ENCODE data around the gene SPACA4.

The SPACA4 gene

DNA sequence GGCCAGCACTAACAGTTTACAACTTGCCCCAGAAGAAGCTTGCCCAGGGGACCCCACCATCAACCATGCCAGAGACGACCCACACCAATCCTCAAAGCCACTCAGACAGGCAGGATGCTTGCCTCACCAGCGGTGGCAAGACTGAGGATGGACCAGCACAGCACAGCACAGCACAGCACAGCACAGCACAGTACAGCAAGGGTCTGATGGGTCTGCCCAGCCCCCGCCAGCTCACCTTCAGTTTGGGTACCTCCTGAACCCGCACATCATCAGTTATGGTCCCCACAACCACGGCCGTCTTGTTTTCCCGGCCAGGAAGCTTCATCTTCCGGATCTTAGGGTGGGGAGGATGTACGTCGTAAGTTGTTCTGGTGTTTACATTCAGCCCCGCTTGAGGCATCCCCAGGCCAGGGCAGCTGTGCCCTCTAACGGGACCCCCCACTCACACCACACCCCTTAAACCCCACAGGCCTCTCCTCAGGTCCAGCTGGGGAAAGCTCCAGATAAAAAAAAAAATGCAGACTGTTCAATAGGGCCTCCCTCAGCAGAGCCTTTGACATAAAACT is 10.0 kb downstream of the SPACA4 start:
- Mint-ChIP-seq H3K4me3 (peak overlapping the region; percentile 93), H3K4me1 (peaks cover 45% of the 10 kb centered on the region), H3K36me3 (ENCODE audit: insufficient read depth) (peaks cover 30% of the 10 kb centered on the region), H3K27me3 (no peaks in the 10 kb centered on the region), H3K27ac (ENCODE audit: low read depth) (peak overlapping the region; percentile 88), H3K9me3 (no peaks in the 10 kb centered on the region)
- no peak for ATAC-seq (replicated peaks; ENCODE audit: extremely low read depth, poor library complexity, severe bottlenecking)
- no peak for DNase-seq (ENCODE audit: low spot score in 2 of 2)

DNA sequence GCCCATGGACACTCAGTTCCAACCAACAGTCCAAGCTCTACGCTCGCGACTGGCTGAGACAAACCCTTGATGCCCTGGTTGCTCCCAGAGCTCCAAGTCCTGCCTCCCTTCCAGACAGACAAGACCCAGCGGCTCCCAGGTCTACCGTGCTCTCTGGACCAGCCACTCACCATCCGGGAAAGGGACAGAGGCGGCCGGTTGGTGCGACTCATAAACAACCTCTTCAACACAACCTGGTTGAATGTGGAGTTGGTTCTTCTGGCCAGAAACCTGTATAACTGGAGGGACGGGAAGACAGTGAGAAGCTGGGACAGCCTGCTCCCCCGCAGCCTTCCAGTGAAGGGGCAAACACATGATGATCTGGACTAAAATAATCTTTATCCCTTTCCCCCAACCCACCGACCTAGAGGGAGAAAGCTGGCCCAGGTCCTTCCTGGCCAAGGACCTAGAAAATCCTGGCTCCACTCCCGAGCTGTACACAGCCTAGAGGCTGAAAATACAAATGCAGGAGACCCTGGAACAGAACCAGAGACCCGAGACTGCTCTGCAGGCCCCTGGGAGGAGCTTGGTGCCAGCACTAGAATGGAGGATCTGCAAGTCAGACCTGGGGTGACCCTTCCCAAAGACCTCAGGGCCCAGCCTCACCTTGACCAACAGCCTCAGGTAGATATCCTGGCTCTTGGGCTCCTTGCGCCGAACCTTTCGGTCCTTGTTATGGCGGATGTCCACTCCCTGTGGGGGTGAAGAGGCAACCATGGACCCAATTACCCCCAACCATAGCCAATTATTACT is 10.8 kb downstream of the SPACA4 start:
- no peaks in the 10 kb centered on the region for H3K27me3 Mint-ChIP-seq
- DNase-seq (ENCODE audit: low spot score in 2 of 2) (no peak), ATAC-seq (replicated peaks; ENCODE audit: extremely low read depth, poor library complexity, severe bottlenecking) (no peak)
- peaks cover 45% of the 10 kb centered on the region for H3K4me1 Mint-ChIP-seq
- H3K4me3 Mint-ChIP-seq = peak overlapping the region; percentile 93
- H3K9me3 Mint-ChIP-seq = no peaks in the 10 kb centered on the region
- H3K36me3 Mint-ChIP-seq (ENCODE audit: insufficient read depth) = peaks cover 31% of the 10 kb centered on the region
- peak overlapping the region; percentile 88 for H3K27ac Mint-ChIP-seq (ENCODE audit: low read depth)

GRCh38 chr19:48618278-48618915 is 11.9 kb downstream of the SPACA4 start:
- DNase-seq (ENCODE audit: low spot score in 2 of 2) (no peak), ATAC-seq (replicated peaks; ENCODE audit: extremely low read depth, poor library complexity, severe bottlenecking) (no peak)
- no peaks in the 10 kb centered on the region for H3K27me3 Mint-ChIP-seq
- H3K36me3 Mint-ChIP-seq (ENCODE audit: insufficient read depth) = peaks cover 34% of the 10 kb centered on the region
- peaks cover 48% of the 10 kb centered on the region for H3K4me1 Mint-ChIP-seq
- H3K4me3 Mint-ChIP-seq = peak overlapping the region; percentile 93
- peak overlapping the region; percentile 95 for H3K27ac Mint-ChIP-seq (ENCODE audit: low read depth)
- H3K9me3 Mint-ChIP-seq = no peaks in the 10 kb centered on the region

DNA sequence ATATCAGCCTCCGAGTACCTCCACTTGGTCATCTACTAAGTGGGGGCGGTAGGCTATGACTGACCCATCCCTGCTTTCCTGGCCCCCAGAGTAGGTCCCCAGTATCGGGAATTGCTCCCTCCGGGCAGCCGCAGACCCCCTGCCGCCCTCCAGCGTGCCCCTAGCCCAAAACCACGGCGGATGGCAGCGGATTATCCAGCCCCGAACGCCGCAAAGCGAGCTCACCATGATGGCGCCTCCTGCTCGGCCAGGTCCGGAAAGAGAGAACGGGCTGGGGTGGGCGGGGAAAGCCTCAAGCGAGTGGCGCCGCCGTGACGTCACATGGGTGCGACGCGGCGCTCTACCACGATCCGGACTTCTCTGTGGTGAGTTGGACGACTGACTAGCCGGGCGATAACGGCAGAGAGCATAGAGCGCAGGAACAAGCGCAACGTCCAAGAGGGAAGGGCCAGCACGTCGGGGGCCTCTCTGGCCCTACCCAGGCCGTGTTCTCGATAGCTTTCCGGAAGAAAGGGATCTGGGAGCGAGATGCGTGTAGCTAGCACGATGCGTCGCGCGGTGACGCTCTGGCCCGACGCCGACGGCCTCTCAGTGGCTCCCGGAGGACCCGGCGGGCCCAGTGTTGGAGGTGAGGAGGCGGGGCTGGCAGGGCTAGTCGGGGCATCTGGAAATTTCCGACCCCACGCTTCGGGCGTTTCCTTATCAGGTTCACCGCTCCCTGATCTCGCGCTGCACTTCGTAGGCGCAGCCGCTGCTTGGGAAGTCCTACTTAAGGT is 12.6 kb downstream of the SPACA4 start, which contains the start of the genes RPL18 and SPHK2:
TSS of gene RPL18 (minus strand) at position 263 of the 776 bp plus-strand sequence. CDS start at position 228, 35 bp downstream.
TSS of gene SPHK2 (plus strand) at position 591 of the 776 bp plus-strand sequence. CDS start 1,009 bp downstream, outside the sequence.
- Mint-ChIP-seq H3K4me3 (peak within 1 kb of the TSS; percentile 93), H3K36me3 (ENCODE audit: insufficient read depth) (peaks cover 33% of the 10 kb centered on the region), H3K27ac (ENCODE audit: low read depth) (peak within 1 kb of the TSS; percentile 95), H3K9me3 (no peaks in the 10 kb centered on the region), H3K4me1 (peaks cover 50% of the 10 kb centered on the region), H3K27me3 (no peaks in the 10 kb centered on the region)
- peak; percentile 88 to 94 for DNase-seq (ENCODE audit: low spot score in 2 of 2)
- peak; percentile 81 for ATAC-seq (replicated peaks; ENCODE audit: extremely low read depth, poor library complexity, severe bottlenecking)

GRCh38 chr19:48619692-48620585 is 13.4 kb downstream of the SPACA4 start:
- DNase-seq (ENCODE audit: low spot score in 2 of 2) (no peak), ATAC-seq (replicated peaks; ENCODE audit: extremely low read depth, poor library complexity, severe bottlenecking) (no peak)
- peak overlapping the region; percentile 93 for H3K4me3 Mint-ChIP-seq
- H3K36me3 Mint-ChIP-seq (ENCODE audit: insufficient read depth) = peaks cover 34% of the 10 kb centered on the region
- peaks cover 57% of the 10 kb centered on the region for H3K4me1 Mint-ChIP-seq
- H3K9me3 Mint-ChIP-seq = no peaks in the 10 kb centered on the region
- H3K27ac Mint-ChIP-seq (ENCODE audit: low read depth) = peak overlapping the region; percentile 95
- H3K27me3 Mint-ChIP-seq = no peaks in the 10 kb centered on the region

- Mint-ChIP-seq H3K4me3 (peak overlapping the region; percentile 77), H3K27me3 (no peaks in the 10 kb centered on the region), H3K4me1 (peaks cover 45% of the 10 kb centered on the region), H3K9me3 (no peaks in the 10 kb centered on the region), H3K27ac (ENCODE audit: low read depth) (peak overlapping the region; percentile 85), H3K36me3 (ENCODE audit: insufficient read depth) (peaks cover 27% of the 10 kb centered on the region)
- ATAC-seq (replicated peaks; ENCODE audit: extremely low read depth, poor library complexity, severe bottlenecking) (no peak), DNase-seq (ENCODE audit: low spot score in 2 of 2) (no peak)
These were observed 17.1 kb downstream of the SPACA4 start for GRCh38 chr19:48623556-48624066.

GRCh38 chr19:48624067-48624594 is 17.6 kb downstream of the SPACA4 start:
- ATAC-seq (replicated peaks; ENCODE audit: extremely low read depth, poor library complexity, severe bottlenecking) (peak; percentile 74), DNase-seq (ENCODE audit: low spot score in 2 of 2) (peak; percentile 80 to 81)
- Mint-ChIP-seq H3K9me3 (no peaks in the 10 kb centered on the region), H3K4me3 (peak overlapping the region; percentile 77), H3K36me3 (ENCODE audit: insufficient read depth) (peaks cover 21% of the 10 kb centered on the region), H3K4me1 (peaks cover 46% of the 10 kb centered on the region), H3K27me3 (no peaks in the 10 kb centered on the region), H3K27ac (ENCODE audit: low read depth) (peak overlapping the region; percentile 85)

- ATAC-seq (replicated peaks; ENCODE audit: extremely low read depth, poor library complexity, severe bottlenecking) = no peak
These were observed 18.5 kb downstream of the SPACA4 start for GRCh38 chr19:48624791-48625723.

DNA sequence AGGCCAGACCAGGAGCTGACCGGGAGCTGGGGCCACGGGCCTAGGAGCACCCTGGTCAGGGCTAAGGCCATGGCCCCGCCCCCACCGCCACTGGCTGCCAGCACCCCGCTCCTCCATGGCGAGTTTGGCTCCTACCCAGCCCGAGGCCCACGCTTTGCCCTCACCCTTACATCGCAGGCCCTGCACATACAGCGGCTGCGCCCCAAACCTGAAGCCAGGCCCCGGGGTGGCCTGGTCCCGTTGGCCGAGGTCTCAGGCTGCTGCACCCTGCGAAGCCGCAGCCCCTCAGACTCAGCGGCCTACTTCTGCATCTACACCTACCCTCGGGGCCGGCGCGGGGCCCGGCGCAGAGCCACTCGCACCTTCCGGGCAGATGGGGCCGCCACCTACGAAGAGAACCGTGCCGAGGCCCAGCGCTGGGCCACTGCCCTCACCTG is 19.4 kb downstream of the SPACA4 start:
- DNase-seq (ENCODE audit: low spot score in 2 of 2) (no peak), ATAC-seq (replicated peaks; ENCODE audit: extremely low read depth, poor library complexity, severe bottlenecking) (no peak)
- Mint-ChIP-seq H3K27me3 (no peaks in the 10 kb centered on the region), H3K4me1 (peaks cover 35% of the 10 kb centered on the region), H3K27ac (ENCODE audit: low read depth) (no peak overlapping the region), H3K36me3 (ENCODE audit: insufficient read depth) (peaks cover 16% of the 10 kb centered on the region), H3K4me3 (no peak overlapping the region), H3K9me3 (no peaks in the 10 kb centered on the region)

More at GRCh38 chr19:48624791-48625723, 18.5 kb downstream of the SPACA4 start:
- DNase-seq (ENCODE audit: low spot score in 2 of 2) = no peak
- peaks cover 38% of the 10 kb centered on the region for H3K4me1 Mint-ChIP-seq
- H3K36me3 Mint-ChIP-seq (ENCODE audit: insufficient read depth) = peaks cover 16% of the 10 kb centered on the region
- peak overlapping the region; percentile 77 for H3K4me3 Mint-ChIP-seq
- H3K9me3 Mint-ChIP-seq = no peaks in the 10 kb centered on the region
- no peak overlapping the region for H3K27ac Mint-ChIP-seq (ENCODE audit: low read depth)
- no peaks in the 10 kb centered on the region for H3K27me3 Mint-ChIP-seq

GRCh38 chr19:48627201-48627864 is 20.8 kb downstream of the SPACA4 start:
- H3K4me1 Mint-ChIP-seq = peaks cover 35% of the 10 kb centered on the region
- ATAC-seq (replicated peaks; ENCODE audit: extremely low read depth, poor library complexity, severe bottlenecking) (no peak), DNase-seq (ENCODE audit: low spot score in 2 of 2) (no peak)
- H3K4me3 Mint-ChIP-seq = no peak overlapping the region
- no peaks in the 10 kb centered on the region for H3K27me3 Mint-ChIP-seq
- H3K9me3 Mint-ChIP-seq = no peaks in the 10 kb centered on the region
- H3K27ac Mint-ChIP-seq (ENCODE audit: low read depth) = no peak overlapping the region
- H3K36me3 Mint-ChIP-seq (ENCODE audit: insufficient read depth) = peaks cover 24% of the 10 kb centered on the region
